AG10803 (cell line): Measurements from ENCODE around the gene TSPAN12.

Experiments
- DNase-seq: peaks from one replicate; pipeline ENCODE4 v3.0.0; 2010; ENCODE audit warnings: low read depth
- H3K4me3 ChIP-seq: 2 replicates; pipeline ENCODE4 v1.5.1; 2011; ENCODE audit warnings: mild to moderate bottlenecking, low read length, control low read depth
- TF ChIP-seq, protein P1 (sequence below): conservative IDR thresholded peaks from 2 replicates; pipeline ENCODE4 v1.5.1; 2011; ENCODE audit warnings: mild to moderate bottlenecking, low read length, control low read depth, inconsistent platforms

TSPAN12 gene

DNA sequence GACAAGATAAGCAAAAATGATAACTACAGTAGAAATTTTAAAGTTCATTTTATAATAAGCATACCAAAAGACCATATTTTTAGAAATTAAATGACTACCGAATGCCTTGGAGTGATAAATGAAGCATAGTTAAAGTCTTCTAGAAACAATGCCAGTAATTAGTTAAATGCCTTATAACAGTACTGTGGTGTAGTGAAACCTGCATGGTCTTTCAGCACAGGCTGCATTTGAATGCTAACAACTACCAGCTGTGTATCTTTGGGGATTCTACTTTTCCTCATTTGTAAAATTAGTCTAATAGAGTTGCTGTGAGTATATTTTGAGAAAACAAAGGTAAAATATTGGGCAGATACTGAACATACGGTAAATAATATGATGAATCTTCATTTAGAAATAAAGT, 25.1 kb downstream of the TSPAN12 start:
- TF ChIP-seq, protein P1, sequence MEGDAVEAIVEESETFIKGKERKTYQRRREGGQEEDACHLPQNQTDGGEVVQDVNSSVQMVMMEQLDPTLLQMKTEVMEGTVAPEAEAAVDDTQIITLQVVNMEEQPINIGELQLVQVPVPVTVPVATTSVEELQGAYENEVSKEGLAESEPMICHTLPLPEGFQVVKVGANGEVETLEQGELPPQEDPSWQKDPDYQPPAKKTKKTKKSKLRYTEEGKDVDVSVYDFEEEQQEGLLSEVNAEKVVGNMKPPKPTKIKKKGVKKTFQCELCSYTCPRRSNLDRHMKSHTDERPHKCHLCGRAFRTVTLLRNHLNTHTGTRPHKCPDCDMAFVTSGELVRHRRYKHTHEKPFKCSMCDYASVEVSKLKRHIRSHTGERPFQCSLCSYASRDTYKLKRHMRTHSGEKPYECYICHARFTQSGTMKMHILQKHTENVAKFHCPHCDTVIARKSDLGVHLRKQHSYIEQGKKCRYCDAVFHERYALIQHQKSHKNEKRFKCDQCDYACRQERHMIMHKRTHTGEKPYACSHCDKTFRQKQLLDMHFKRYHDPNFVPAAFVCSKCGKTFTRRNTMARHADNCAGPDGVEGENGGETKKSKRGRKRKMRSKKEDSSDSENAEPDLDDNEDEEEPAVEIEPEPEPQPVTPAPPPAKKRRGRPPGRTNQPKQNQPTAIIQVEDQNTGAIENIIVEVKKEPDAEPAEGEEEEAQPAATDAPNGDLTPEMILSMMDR = no peak
- no peak for DNase-seq
- no peak overlapping the region for H3K4me3 ChIP-seq

DNA sequence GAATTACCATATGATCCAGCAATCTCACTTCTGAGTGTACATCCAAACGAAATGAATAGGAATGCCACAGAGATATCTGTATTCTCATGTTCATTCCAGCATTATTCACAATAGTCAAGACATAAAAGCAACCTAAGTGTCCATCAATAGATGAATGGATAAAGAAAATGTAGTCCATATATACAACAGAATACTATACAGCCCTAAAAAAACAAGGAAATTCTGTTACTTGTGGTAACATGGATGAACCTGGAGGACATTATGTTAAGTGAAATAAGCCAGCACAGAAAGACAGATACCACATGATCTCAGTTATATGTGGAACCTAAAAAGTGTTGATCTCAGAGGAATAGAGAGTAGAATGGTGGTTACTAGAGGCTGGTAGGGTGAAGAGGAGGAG, 26.7 kb downstream of the TSPAN12 start:
- TF ChIP-seq, protein P1 = no peak
- H3K4me3 ChIP-seq = no peak overlapping the region
- no peak for DNase-seq

DNA sequence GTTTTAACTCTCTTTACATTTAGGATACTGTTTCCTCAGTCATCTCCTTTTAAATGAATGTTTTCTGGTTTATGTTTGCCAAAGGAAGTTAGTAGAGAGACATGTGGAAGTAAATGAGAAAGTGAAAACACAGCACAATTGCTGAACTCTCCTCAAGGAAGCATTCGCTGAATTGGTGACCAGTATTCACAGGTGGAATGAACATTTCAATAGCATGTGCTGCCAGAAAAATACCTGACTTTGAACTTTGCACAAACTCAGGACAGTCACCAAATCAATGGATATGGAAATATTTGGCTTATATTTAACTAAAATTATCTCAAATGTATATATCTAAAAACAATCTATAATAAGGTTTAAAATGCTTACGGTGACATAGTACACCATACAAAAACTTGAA, 28.5 kb downstream of the TSPAN12 start:
- DNase-seq = no peak
- H3K4me3 ChIP-seq = no peak overlapping the region
- TF ChIP-seq, protein P1 = no peak

DNA sequence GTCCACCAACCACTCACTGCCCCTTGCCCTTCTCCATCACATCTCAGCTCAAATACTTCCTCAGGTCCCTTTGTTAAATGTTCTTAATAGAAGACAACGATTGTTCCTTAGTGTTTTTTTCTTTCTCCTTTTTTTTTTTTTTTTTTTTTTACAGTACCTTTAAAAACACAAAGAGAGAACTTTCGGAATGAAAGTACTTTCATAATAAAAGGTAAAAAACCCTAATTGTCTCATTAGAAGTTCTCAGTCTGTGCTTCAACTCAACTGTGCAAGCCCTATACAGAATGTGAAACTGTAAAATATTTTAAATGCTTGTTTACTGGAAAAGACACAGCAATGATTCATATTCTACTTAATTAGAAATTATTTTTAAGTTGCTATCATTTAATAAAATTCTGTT, 29.4 kb downstream of the TSPAN12 start:
- TF ChIP-seq, protein P1 = no peak
- no peak overlapping the region for H3K4me3 ChIP-seq
- DNase-seq = no peak

DNA sequence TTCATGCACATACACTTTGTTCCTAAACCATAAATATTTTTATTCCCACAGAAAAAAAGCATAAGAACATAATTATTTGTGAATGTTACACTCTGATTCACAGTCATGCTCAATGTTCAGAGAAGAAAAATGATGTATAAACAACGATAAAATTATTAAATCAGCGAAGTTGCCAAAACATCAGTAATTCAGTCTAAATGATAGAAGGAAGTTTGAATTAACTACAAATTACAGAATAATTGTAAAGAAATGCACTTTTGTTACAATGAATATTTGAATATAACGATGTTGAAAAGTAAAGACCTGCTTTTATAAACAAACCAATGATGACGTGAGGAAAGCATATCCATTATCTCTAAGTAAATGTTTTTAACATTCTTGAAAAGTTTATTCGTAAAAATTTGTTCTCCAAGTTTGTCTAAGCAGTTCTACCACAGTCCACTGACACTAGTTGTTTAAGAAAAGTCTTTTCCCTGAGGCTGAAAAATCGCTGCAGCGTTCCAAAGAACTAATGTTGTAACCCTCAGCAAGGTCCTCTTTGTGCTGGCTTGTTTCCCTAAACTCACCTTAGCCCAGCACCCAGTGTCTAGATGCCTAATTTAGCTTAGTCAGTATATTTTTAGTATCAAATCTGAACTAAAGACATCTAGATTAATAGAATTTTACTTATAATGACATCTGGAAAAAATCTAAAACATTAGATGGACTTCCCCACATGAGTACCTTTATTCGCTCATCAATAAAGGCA, 30.4 kb downstream of the TSPAN12 start:
- H3K4me3 ChIP-seq = no peak overlapping the region
- DNase-seq = no peak
- TF ChIP-seq, protein P1 = no peak

DNA sequence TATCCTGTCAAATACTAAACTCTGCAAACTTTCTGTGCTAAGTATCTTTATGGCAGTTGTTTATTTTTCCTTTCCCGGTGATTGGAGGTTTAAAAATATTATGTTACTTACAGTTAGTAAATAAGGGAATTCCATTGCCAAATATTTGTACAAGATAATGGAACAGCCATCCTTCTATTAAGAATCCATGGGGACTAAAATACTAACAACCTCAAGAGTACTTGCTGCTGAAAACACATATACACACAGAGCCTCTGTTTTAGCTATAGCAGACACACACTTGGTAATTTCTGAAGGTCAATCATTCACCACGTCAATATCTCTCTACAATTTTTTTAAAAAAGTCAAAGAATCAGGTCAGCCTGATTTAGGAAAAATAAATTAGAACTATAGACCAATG, 32.4 kb downstream of the TSPAN12 start:
- H3K4me3 ChIP-seq = no peak overlapping the region
- TF ChIP-seq, protein P1 = no peak
- DNase-seq = no peak

DNA sequence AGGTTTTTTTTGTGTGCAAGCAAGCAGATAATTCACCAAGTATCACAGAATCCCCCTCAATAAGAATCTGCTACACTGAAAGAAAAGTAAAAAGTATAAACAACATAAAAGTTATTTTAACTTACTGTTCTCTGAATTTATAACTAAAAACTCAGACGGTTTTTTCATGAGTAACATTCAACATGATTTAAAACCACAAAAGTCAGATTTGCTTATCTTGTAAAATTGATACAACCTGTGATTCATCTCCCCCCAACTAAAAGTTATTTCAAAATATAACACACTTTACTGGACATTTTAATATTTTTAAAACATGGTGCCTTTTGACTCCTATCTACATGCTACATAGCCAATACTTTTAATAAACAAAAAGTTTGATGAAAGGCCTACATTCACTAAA, 32.8 kb downstream of the TSPAN12 start:
- TF ChIP-seq, protein P1 = no peak
- no peak overlapping the region for H3K4me3 ChIP-seq
- no peak for DNase-seq
